Ecto neural progenitor cell (in vitro differentiated cells): ENCODE measurements around the gene COL13A1.

Experiments used
- DNase-seq: peaks from one replicate; pipeline ENCODE4 v3.0.0-alpha.2; 2018; ENCODE audit warnings: low spot score

Gene COL13A1

DNA sequence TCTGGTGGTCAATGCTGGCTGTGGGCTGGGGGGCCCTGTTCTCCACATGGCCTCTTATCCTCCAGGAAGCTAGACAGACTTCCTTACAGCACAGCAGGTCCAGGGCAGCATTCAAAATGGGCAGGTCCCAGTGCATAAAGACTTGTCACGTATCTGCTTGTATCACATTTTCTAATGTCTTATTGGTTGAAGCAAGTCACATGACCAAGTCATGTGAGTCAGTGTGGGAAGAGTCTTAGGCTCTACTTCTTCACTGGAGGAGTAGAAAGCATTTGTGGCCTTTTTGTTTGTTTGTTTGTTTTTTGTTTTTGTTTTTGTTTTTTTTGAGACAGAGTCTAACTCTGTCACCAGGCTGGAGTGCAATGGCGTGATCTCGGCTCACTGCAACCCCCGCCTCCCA lies 104.7 kb downstream of the COL13A1 start:
- no peak for DNase-seq

DNA sequence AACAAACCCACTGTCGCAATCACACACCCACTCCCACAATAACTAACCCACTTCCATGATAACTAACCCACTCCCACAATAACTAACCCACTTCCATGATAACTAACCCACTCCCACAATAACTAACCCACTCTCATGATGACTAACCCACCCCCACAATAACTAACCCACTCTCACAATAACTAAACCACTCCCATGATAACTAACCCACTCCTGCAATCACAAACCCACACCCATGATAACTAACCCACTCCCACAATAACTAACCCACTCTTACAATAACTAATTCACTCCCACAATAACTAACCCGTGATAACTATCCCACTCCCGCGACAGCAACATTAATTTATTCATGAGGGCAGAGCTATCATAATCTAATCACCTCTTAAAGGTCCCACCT lies 105.8 kb downstream of the COL13A1 start:
- DNase-seq: no peak

DNA sequence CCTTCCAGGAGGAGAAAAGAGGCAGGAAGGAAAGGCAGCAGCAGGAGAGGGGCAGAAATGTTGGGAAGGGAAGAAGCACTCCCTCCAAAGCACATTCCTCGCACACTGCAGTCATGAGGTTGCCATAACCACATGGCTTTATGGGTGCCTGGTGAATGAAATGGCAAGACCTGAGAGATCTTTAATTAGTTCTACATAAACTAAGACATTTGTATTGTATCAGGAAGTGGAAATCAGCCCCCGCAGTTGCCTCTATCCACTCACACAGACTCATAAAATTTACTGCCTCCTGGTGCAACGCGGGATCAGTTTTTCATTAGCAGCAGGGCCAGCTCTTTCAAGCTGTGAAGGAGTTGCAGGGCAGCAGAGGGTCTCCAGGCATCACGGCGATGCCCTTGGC lies 106.4 kb downstream of the COL13A1 start:
- no peak for DNase-seq

DNA sequence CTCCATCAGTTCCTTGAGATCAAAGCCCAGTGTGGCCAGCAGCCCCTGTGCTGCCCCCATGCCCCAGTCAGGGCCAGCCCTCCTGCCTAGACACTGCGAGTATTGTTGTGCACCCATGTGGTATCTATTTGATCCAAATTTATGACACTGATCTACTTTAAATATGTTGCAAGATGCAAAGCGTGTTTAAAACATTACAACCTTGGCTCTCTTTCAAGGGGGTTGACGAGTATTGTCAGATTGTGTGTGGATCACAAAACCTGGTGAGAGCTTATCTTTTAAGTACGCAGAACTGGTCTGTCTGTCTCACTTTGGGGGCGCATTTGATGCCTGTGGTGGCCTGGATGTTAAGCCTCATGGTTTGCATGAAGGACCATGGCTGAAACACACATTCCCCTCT lies 108.9 kb downstream of the COL13A1 start:
- no peak for DNase-seq

DNA sequence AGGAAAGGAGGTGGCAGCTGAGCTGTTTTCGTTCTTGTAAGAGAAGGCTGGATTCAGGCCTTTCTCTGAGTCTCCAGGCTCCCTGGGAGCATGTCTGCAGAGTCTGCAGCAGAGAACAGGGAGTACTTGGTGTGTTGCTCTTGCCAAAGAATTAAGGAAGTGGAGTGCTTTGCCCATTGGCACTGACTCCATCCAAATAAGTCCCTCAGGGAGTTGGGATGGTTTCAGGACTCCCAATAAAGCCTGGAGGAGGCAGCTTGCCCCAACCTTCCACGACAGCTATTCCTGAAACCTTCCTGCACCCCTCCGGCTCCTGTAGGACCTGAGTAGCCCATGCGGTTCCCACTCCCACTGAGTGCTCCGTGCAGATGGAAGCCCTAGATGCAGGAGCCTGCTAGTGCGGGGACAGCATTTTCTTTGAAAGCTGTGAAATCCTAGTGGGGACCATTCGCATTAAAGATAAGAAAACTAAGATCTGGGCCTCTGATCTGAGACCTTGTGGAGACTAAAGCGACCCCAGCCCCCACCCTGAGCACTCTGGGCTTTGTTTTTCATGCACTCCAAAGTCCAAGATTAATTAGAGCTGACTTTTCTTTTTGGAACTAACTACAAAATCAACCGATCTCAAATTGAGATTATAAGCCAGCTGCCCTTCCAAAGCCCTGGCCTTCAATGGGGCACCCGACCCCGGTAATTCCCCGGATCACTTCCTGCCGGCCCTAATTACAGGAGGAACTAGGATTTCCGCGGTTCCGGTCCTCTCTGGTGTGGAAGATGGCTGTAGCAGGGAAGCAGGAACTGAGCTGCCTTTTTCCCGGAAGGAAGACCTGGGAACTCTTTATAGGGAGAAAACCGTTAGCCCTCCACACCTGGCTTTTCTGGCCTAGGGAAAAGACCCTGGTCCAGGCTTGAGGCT lies 110.2 kb downstream of the COL13A1 start:
- no peak for DNase-seq

DNA sequence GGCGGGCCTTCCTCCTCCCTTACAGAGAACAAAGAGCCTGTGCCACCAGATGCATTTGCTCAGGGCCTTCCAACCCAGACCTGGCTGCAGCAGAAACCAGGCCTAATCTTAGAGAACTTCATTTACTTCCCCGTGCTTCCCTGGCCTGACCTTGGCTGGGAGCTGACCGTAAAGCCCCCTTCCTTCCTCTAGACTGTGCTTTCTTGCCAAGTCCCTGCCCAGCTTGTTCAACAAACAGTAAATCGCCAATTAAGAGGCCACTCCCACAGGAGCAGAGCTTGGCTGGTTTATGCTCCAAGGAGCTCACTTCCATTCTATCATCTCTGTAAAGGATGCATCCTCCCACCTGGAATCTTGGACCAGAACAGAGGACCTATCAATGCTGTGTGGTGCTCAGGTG lies 110.9 kb downstream of the COL13A1 start:
- DNase-seq: no peak

DNA sequence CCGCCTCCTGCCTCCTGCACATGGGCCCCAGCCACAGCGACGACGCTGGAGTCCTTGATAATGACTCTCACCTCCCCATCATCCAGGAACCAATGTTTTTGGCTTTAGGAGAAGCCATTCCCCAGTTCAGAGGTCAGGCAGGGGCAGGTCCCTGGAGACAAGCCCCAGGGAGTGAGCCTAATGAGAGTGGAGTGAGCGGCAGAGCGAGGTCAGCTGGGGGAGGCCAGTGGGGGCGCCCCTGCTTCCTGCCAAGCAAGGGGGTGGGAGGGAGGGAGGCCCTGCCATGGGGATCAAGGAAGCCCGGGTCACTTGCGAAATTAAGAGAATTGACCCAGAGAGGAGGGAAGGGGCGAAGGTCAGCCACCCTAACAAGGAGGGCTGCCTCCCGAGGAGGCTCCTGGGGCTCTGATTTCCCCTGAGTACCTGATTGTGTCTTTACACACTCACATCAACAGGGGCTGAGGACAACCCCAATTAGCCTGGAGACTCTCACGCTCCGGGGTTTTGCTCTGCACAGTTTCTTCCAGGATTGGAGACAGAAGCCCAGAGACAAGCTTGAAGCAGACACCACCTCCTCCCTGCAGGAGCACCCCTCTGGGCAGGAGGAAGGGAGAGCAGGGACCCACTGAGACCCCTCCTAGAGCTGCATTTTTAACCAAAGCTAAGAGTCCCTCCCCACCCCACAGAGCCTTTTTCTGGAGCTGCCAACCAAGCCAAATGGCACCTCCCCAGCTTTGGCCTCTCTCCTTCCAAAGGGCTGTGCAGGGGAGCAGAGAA lies 112.1 kb downstream of the COL13A1 start:
- DNase-seq: no peak

DNA sequence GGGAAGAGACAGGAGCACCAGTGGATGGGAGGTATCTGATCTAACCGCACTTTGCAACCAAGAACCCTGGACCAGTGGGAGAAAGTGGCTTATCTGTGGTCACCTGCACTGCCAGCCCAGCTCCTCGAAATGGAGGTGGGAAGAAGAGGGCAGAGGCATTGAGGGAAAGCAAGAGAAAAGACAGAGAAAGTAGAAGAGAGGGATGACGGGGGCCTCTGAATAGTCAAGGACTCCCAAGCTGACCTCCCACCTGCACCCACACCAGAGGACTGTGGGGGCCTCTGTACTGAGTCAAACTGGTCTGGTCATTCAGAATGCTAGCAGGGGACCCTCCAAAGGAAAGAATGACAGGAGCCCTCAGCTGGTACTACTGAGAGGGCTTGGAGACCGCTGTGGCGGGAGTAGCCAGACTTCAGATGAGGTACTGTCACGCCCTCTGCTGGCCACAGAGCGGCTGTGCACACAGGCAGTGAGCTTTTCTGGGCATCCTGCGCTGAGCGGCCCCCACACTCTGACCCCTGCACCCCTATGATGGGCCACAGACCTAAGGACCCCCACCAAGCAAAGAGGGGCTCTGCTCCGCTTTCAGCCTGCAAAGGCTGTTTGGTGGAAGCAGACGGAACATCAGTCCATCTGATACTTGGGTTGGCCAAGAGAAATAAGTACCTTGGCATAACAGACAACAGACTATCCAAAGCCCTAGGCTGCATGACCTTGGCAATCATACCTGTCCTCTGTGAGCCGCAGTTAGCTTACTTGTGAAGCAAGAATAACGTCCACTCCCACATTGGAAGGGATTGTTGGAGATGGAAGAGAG lies 112.9 kb downstream of the COL13A1 start:
- DNase-seq: peak; percentile 88

DNA sequence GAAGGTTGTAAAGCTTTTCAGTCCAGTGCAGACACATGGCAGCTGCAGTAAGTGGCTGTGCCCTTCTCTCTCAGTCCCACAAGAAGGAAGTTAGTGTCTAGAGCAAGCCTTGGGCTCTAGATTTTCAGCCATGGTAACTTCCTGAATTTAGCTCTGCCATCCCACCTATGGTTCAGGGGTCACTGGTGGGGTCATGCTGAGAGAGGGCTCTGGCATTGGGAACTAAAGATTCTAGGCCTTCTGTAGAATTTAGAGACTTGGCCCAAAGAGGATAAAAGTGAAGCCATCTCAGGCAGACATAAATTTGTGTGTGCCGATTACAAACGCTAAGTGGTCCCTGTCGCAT lies 113.5 kb downstream of the COL13A1 start:
- no peak for DNase-seq

DNA sequence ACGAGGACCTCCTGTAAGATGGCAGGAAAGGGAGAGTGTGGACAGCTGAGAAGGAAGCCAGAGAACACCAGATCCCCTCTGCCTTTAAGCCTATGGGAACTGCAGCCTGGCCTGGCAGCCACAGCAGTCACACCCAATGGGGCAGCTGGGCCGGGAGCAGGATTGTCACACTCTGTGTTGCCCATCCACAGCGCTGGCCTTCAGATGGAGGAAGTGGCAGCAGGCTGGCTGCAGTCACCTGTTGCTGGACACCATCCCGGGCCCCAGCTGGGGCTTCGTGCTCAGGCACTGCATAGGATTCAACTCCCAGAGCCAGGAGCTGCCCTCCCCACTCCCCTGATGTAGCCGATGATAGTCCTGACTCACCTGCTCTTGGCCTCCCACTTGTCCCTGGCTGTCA lies 114.4 kb downstream of the COL13A1 start:
- DNase-seq: no peak

DNA sequence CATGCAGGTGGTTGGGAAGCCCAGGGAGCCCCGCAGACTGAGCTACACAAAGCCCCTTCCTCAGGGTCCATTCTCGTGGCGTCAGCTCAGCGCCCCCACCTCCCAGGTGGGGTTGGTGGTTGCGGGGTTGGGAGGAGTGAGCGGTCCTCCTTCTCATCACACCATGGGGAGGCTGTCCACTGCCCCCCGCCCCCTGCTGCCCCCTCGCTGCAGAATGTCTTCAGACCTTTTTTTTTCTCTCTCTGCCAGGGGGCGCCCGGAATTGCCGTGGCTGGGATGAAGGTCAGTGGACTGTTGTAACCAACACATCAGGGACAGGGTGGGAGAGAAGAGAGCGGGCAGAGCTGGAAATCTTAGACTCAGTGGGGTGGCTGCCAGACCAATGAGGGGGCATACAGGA lies 116.3 kb downstream of the COL13A1 start:
- DNase-seq: no peak

DNA sequence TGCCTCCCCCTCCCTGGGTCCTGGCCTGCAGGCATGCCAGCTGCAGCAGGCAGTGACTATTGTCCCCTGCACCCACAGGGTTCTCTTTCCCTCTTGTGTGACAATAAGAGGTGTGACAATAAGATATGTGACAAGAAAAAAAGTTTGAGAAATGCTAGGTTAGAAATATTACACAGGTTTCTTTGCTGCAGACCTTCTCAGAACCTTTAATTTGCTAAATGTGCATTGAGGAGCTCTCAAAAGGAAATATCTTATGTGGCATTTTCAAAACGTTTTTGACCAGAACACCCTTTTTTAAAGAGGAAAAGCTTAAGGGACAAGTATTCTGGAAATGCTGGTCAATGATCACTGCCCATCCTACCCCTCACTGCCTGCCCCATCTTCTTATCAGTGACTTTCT lies 117.5 kb downstream of the COL13A1 start:
- no peak for DNase-seq

DNA sequence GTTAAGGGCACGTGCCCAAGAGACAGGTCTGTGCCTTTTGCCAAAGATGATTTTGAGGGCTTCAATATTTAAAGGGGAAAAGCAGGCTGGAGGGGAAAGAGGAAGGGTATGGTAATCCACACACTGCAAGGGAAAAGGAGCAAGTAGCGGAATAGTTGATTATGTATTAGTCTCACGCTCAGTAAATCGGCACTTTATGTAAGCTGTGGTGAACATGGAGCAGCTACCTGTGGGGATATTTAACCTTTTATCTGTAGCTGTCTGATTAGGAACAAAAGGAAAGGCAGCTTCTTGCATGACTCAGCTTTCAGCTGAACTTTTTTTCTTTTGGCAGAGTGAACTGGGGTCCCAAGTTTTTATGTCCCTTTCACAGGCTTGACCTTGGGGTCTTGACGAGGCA lies 123.4 kb downstream of the COL13A1 start:
- no peak for DNase-seq

DNA sequence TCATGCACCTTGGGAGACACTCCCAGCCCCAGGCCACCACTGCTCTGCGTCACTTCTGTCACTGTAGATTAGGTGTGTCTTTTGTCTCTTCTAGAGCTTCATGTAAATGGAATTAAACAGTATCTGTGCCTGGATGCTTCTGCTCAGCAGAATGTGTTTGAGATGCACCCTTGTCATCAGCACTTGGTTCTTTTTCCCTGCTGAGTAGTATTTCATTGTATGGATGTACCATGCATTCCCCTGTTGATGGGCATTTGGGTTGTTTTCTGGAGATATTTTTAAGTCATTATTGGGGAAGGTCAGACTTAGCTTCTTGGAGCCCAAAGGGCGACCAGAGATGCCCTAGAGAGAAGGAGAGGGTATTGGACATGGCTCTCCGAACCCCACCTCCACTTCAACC lies 126.6 kb downstream of the COL13A1 start:
- no peak for DNase-seq

DNA sequence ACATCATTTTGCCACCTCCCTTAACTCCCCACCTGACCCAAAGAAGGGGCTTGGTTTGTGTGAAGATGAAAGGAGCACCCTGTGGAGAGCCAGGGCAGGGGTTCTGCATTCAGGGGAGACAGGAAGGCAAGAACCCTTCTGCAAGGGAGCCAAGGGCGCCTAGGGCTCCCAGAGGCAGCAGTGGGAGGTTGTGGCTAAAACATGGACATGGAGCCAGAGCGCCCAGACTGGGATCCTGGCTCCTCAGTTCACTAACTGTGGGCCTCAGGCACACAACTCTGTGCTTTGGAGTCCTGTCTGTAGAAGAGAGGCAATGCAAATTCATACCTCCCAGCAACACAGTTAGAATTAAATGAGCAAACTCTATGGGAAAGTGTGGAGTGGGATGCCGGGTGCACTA lies 127.9 kb downstream of the COL13A1 start:
- no peak for DNase-seq

DNA sequence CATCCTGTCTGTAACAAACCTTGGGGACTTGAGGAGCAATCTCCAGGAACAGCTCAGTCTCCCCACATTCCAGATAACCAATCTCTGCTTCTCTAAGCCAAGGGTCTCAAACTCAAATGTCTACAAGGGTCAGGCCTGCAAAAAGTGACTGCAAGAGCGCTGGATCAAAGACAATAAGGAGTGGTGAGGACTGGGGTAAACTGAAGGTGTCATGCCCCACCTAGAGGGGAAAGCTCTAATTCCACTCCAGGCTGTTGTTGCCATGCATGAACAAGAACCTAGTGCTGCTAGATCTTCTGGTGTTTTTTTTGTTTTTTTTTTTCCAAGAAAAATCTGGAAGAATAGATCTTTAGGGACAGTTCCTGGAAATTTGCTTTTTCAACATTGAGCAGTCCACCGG lies 133.1 kb downstream of the COL13A1 start:
- DNase-seq: no peak

DNA sequence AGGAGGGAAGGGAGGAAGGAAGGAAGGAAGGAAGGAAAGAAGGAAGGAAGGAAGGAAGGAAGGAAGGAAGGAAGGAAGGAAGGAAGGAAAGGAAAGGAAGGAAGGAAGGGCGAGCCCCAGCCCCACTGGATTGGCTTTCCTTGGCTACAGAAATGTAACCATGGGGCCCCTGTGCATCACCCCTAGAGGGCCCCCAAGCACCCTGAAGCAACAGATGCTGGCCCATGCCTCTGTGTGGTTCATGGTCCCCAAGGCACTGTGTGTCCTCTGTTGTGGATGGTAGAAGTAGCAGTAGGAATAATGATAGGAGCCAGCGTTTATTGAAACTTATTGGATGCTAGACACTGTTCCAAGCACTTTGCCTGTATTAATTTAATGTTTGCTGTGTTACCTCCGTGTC lies 134.4 kb downstream of the COL13A1 start:
- DNase-seq: no peak

DNA sequence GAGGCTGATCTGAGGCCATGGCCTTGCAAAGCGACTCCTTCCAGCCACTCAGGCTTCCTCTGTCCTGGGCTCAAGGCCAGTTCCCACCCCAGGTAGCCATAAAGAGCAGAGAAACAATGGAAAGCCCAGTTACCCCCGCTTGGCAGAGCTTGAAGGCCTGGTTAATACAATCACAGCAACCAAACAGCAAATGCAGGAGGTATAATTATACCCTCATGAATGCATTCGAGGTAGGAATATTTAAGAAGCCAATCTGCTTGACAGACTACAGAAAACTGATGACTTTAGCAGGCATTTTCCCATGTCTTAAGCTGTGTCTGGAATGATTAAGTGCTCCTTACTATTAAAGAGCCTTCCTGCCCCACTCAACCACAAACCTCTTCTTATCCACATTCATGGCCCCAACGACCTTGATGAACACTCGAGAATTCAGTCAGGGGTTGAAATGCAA lies 136.9 kb downstream of the COL13A1 start:
- no peak for DNase-seq

DNA sequence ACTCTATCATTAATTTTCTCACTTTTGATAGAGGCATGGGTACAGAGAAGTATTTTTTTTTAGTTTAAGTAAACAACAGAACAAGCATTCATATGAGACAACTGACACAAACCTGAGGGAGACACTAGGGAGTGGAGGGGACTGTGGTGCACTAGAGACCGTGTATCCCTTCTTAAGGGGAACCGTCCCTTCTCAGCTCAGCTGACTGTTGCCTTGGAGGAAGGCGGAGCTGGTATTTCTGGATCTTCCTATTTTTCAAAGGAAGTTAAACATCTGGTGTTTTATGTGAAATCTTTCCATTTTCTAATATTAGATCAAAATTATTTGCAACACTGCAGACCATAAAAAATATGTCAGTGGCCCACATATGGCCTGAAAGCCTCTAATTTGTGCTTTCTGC lies 137.4 kb downstream of the COL13A1 start:
- DNase-seq: no peak

DNA sequence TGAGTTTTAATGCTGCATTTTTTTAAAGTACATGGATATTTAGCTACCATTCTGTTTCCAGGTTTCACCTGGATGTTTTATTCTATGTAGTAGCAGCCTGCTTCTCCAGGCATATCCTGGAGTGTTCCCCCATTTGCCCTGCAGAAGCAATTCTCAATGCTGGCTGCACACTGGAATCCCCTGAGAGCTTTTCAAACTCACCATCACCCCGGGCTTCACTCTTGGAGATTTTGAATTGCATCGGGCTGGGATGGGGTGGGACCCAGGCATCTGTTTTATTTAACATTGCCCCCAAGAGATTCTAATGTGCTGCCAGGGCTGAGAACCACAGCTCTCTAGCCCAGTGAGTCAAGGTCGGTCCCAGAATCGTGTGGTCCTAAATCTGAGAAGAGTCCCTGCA lies 137.8 kb downstream of the COL13A1 start:
- DNase-seq: no peak

DNA sequence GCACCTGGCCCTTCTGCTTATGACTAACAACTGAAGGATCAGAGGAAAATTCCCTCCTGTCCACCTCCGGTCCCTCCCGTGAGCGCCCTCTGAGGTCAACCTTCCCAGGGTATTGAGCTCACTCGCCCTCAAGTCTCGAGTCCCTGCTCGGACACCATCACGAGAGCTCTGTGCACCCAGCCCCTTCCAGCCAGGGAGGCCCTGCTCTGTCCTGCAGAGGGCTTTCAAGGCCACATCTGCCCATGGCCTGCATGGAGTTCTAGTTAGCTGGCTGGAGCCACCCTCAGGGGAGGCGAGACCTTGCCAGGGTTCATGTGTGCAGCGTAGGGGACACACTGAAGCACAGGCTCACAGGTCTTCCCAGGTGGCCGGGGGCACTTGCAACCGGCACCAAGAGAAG lies 140.0 kb downstream of the COL13A1 start:
- no peak for DNase-seq

DNA sequence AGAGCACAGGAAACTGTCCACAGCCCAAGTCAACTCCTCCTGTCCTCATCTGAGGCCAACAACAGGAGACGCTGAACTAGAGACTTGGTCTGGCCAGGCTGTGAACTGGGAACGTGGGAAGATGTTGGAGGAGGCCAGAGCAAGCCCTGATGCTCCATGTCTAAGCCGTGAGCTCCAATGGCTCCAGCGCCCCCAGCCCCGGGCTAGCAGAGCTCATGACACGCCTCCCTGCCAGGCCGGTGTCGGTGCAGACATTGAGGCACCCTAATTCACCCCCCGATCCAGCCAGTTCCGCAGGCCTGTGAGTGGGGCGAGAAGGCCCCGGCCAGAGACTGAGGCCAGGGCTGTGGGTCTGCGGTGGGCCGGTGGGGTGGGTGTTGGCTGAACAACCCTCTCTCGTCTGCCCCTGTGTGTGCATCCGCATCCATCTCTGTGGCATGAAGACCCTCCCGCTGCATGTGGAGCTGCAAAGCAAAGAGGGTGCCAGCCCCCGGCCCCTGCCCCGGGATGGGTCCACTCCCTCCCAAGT lies 141.7 kb downstream of the COL13A1 start:
- DNase-seq: no peak
